Effector memory CD8-positive, alpha-beta T cell (primary cell): Measurements from ENCODE around the gene JADE2.
"Not testable (repeated sequence)": the region's sequence is repeated elsewhere in the genome, so short reads cannot be mapped to it uniquely, and the experiment has no call there.

ENCODE experiments used
- ATAC-seq: fragments of 150-1000 bp; cut with Tn5 transposase; replicated peaks from 2 replicates; pipeline ENCODE4 v1.10.0; 2021; ENCODE audit warnings: mild to moderate bottlenecking, moderate library complexity
- DNase-seq, 3 experiments: peaks; one replicate each; pipeline ENCODE4 v3.0.0; 2021
- H3K27ac Mint-ChIP-seq, 2 donors: one replicate each; pipeline ENCODE4 v1.8.0; 2022; ENCODE audit warnings: mild to moderate bottlenecking in 2 of 2, mixed read lengths in 2 of 2, moderate library complexity in 2 of 2
- H3K27me3 Mint-ChIP-seq, 2 donors: one replicate each; pipeline ENCODE4 v1.8.0; 2022; ENCODE audit warnings: mixed read lengths in 2 of 2
- H3K36me3 Mint-ChIP-seq: one replicate; pipeline ENCODE4 v1.8.0; 2022; ENCODE audit warnings: mild to moderate bottlenecking, moderate library complexity, mixed read lengths; ENCODE audit not compliant: insufficient read depth
- H3K4me1 Mint-ChIP-seq, 2 donors: one replicate each; pipeline ENCODE4 v1.8.0; 2022; ENCODE audit warnings: low read depth in 2 of 2, mixed read lengths in 2 of 2
- H3K4me3 Mint-ChIP-seq, 2 donors: one replicate each; pipeline ENCODE4 v1.8.0; 2022; ENCODE audit warnings: mild to moderate bottlenecking in 2 of 2, mixed read lengths in 2 of 2, moderate library complexity in 2 of 2
- H3K9me3 Mint-ChIP-seq, 2 donors: one replicate each; pipeline ENCODE4 v1.8.0; 2022; ENCODE audit warnings: mixed read lengths in 2 of 2
- total RNA-seq, 9 experiments: gene quantifications; one replicate each; lab custom pipeline; 2026; lab: John Stamatoyannopoulos, UW

JADE2 gene
- total RNA-seq: 113 to 325 (median 182) reads per million in 9 experiments

GRCh38 chr5:134524826-134525682 is at the start of gene JADE2:
TSS of gene JADE2 (plus strand) at chr5:134525670. CDS start at chr5:134535858, 10,188 bp downstream.
- peak within 1 kb of the TSS; percentile 93 to 94 for H3K4me3 Mint-ChIP-seq
- H3K36me3 Mint-ChIP-seq: peaks cover 51% of the 10 kb centered on the region
- peak; percentile 67 for ATAC-seq
- H3K4me1 Mint-ChIP-seq: peaks cover 23 to 25% of the 10 kb centered on the region in 2 donors
- no peaks in the 10 kb centered on the region for H3K9me3 Mint-ChIP-seq
- H3K27me3 Mint-ChIP-seq: no peaks in the 10 kb centered on the region
- peak; percentile 82 to 87 (median 84) for DNase-seq
- H3K27ac Mint-ChIP-seq: peak within 1 kb of the TSS; percentile 99

GRCh38 chr5:134477462-134478245 is 47.8 kb upstream of the JADE2 start:
- ATAC-seq (no peak), DNase-seq (no peak)
- no peaks in the 10 kb centered on the region for H3K36me3 Mint-ChIP-seq
- H3K27ac Mint-ChIP-seq: no peak overlapping the region
- H3K4me3 Mint-ChIP-seq: no peak overlapping the region
- no peaks in the 10 kb centered on the region for H3K4me1 Mint-ChIP-seq
- H3K9me3 Mint-ChIP-seq: no peaks in the 10 kb centered on the region
- no peaks in the 10 kb centered on the region for H3K27me3 Mint-ChIP-seq

- Mint-ChIP-seq H3K4me1 (no peaks in the 10 kb centered on the region), H3K9me3 (no peaks in the 10 kb centered on the region), H3K27ac (no peak overlapping the region), H3K4me3 (no peak overlapping the region), H3K27me3 (no peaks in the 10 kb centered on the region), H3K36me3 (no peaks in the 10 kb centered on the region)
- ATAC-seq: no peak
- no peak for DNase-seq
These were observed 45.6 kb upstream of the JADE2 start for GRCh38 chr5:134479839-134480238.

- ATAC-seq (no peak), DNase-seq (no peak)
- Mint-ChIP-seq H3K27me3 (no peaks in the 10 kb centered on the region), H3K4me1 (no peaks in the 10 kb centered on the region), H3K9me3 (no peaks in the 10 kb centered on the region), H3K4me3 (no peak overlapping the region), H3K27ac (no peak overlapping the region), H3K36me3 (no peaks in the 10 kb centered on the region)
These were observed 36.1 kb upstream of the JADE2 start for GRCh38 chr5:134489227-134489944.

GRCh38 chr5:134490255-134490924 is 35.1 kb upstream of the JADE2 start:
- Mint-ChIP-seq H3K27me3 (no peaks in the 10 kb centered on the region), H3K9me3 (no peaks in the 10 kb centered on the region), H3K36me3 (no peaks in the 10 kb centered on the region), H3K27ac (no peak overlapping the region), H3K4me3 (no peak overlapping the region), H3K4me1 (no peaks in the 10 kb centered on the region)
- ATAC-seq: no peak
- no peak for DNase-seq

GRCh38 chr5:134490925-134491271 is 34.6 kb upstream of the JADE2 start:
- no peak for ATAC-seq
- Mint-ChIP-seq H3K4me3 (no peak overlapping the region), H3K36me3 (no peaks in the 10 kb centered on the region), H3K27ac (no peak overlapping the region), H3K9me3 (no peaks in the 10 kb centered on the region), H3K4me1 (no peaks in the 10 kb centered on the region), H3K27me3 (no peaks in the 10 kb centered on the region)
- no peak for DNase-seq

- Mint-ChIP-seq H3K4me3 (no peak overlapping the region), H3K4me1 (no peaks in the 10 kb centered on the region), H3K27ac (no peak overlapping the region), H3K27me3 (no peaks in the 10 kb centered on the region), H3K36me3 (no peaks in the 10 kb centered on the region), H3K9me3 (no peaks in the 10 kb centered on the region)
- no peak for DNase-seq
- ATAC-seq: no peak
These were observed 33.5 kb upstream of the JADE2 start for GRCh38 chr5:134491841-134492442.

GRCh38 chr5:134492568-134492967 is 32.9 kb upstream of the JADE2 start:
- Mint-ChIP-seq H3K4me3 (no peak overlapping the region), H3K4me1 (no peaks in the 10 kb centered on the region), H3K9me3 (no peaks in the 10 kb centered on the region), H3K27me3 (no peaks in the 10 kb centered on the region), H3K27ac (no peak overlapping the region), H3K36me3 (no peaks in the 10 kb centered on the region)
- ATAC-seq (no peak), DNase-seq (no peak)

- DNase-seq (no peak), ATAC-seq (no peak)
- Mint-ChIP-seq H3K4me3 (no peak overlapping the region), H3K4me1 (no peaks in the 10 kb centered on the region), H3K27ac (no peak overlapping the region), H3K27me3 (no peaks in the 10 kb centered on the region), H3K9me3 (no peaks in the 10 kb centered on the region), H3K36me3 (no peaks in the 10 kb centered on the region)
These were observed 31.9 kb upstream of the JADE2 start for GRCh38 chr5:134493461-134494055.

- Mint-ChIP-seq H3K27ac (no peak overlapping the region), H3K4me3 (no peak overlapping the region), H3K27me3 (no peaks in the 10 kb centered on the region), H3K4me1 (no peaks in the 10 kb centered on the region), H3K36me3 (no peaks in the 10 kb centered on the region), H3K9me3 (no peaks in the 10 kb centered on the region)
- no peak for ATAC-seq
- no peak for DNase-seq
These were observed 30.7 kb upstream of the JADE2 start for GRCh38 chr5:134494780-134495179.

GRCh38 chr5:134499905-134500304 is 25.6 kb upstream of the JADE2 start:
- H3K27me3 Mint-ChIP-seq, H3K4me3 Mint-ChIP-seq: not testable (repeated sequence)

GRCh38 chr5:134500699-134501430 is 24.6 kb upstream of the JADE2 start:
- ATAC-seq: no peak
- no peak overlapping the region for H3K4me3 Mint-ChIP-seq
- peaks cover 12 to 16% of the 10 kb centered on the region in 2 donors for H3K4me1 Mint-ChIP-seq
- no peaks in the 10 kb centered on the region for H3K9me3 Mint-ChIP-seq
- no peaks in the 10 kb centered on the region for H3K27me3 Mint-ChIP-seq
- no peak for DNase-seq
- no peaks in the 10 kb centered on the region for H3K36me3 Mint-ChIP-seq
- H3K27ac Mint-ChIP-seq: peak overlapping the region in 1 of 2 donors; percentile 35

More at GRCh38 chr5:134499905-134500304, 25.6 kb upstream of the JADE2 start:
- not testable (repeated sequence) for DNase-seq, H3K27ac Mint-ChIP-seq, H3K36me3 Mint-ChIP-seq, ATAC-seq, H3K9me3 Mint-ChIP-seq
- H3K4me1 Mint-ChIP-seq: peaks cover 12 to 16% of the 10 kb centered on the region in 2 donors
